GM12875 (cell line): ENCODE measurements around the gene ERLIN1.

ENCODE experiments used
- H3K4me3 ChIP-seq: one replicate; pipeline ENCODE4 v1.5.1; 2011; ENCODE audit warnings: low read depth, low read length, control low read depth
- CTCF ChIP-seq: IDR thresholded peaks from 2 replicates; pipeline ENCODE4 v1.5.1; 2011; ENCODE audit warnings: low read depth, mild to moderate bottlenecking, control low read depth, inconsistent platforms, low read length, moderate library complexity, borderline replicate concordance; ENCODE audit not compliant: insufficient read depth

The ERLIN1 gene

DNA sequence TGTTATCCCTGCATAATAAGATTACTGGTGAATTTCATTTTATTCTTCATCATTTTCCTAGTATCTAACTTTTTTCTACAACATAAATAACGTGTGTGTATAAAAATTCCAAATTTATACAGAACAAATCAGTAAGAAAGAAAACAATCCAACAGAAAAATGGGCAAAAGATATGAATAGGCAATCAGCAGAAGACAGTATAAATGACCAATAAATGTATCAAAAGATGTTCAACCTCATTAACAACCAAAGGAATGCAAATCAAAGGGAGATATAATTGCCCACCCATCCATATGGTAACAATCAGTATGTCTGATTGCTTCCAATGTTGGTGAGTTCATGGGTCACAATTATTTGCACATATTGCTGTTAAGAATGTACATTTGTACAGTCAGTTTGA is 13.5 kb downstream of the ERLIN1 start:
- TF ChIP-seq CTCF, result no peak
- H3K4me3 ChIP-seq, result no peak overlapping the region

DNA sequence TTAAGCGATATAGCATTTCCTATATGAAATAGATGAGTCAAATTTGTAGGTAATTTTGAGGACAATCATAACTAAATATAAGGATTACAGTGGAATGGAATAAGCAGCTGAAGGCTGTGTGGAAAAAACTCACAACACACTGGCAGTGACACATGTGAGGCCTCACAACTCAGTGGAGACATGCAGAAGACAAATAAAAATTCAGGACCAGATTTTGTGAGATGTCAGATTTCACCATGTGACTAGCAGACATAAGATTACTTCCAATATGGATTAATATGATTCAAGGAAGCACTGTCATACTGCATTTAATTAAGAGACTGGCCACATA is 17.6 kb downstream of the ERLIN1 start:
- H3K4me3 ChIP-seq, result no peak overlapping the region
- no peak for TF ChIP-seq CTCF

- H3K4me3 ChIP-seq, result no peak overlapping the region
- TF ChIP-seq CTCF, result no peak
Observed at GRCh38 chr10:100167553-100168312, 18.1 kb downstream of the ERLIN1 start.

- no peak for TF ChIP-seq CTCF
- no peak overlapping the region for H3K4me3 ChIP-seq
Observed at GRCh38 chr10:100163704-100164621, 21.9 kb downstream of the ERLIN1 start.

DNA sequence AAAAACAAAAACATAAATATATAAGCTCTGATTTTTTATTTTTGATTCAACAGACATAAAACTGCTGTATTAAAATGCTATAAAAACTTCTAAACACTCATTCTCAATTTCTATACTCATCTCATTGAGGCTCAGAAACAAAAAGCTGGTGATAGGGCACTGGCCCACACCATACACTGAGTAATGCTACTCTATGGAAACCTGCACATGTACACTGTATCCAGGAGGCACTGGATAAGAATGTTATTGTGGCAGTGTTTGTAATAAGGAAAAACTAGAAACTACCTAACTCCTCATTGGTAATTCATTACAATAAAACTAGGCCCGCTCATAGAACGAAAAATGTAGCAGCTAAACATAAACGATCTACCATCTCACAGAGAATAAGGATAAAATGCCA is 23.1 kb downstream of the ERLIN1 start:
- TF ChIP-seq CTCF, result no peak
- H3K4me3 ChIP-seq, result no peak overlapping the region

DNA sequence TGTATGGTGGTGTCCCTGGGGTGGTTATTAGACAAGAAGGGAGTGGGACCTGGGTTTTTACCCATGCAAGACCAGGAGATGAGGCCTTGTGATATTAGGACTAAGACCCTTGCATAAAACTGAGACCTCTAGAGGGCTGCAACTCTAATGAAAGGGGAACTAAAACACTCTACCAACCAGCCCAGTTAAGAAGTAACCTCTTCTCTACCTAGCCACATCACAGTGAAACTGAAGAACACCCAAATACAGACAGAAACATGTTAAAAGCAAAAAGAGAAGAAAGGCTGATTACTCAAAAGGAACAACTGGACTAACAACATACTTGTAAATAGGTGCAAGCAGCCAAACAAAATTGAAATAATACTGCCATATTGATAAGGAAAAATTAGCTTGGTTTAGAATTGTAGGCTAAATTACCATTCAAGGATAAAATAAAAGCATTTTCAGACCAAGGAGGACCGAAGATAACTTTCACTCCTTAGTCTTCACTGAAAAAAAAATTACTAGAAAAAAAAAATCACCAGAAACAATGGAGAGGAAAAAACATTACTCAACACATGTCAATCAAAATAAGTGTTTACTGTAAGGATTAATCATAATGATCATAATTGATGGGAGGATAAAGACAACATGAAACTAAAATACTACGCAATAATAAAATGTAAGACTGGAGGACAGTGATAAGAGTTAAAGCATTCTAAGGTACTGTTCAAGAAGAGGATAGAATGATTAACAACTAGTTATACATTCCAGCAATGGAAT is 27.6 kb downstream of the ERLIN1 start:
- TF ChIP-seq CTCF, result 0 out of 2 replicates have a peak, but pooled peaks have one; percentile 4
- H3K4me3 ChIP-seq, result no peak overlapping the region

GRCh38 chr10:100157156-100157555 is 28.7 kb downstream of the ERLIN1 start:
- TF ChIP-seq CTCF, result no peak
- H3K4me3 ChIP-seq, result no peak overlapping the region
